ENCODE results near the gene TRIP12. TPM values are rescaled to one million over a fixed set of nuclear protein-coding genes. Genes with fewer than 3 reads are reported as not detected.

TRIP12 gene
- total RNA-seq, 1 experiment from 2014 or later, result 175 TPM

DNA sequence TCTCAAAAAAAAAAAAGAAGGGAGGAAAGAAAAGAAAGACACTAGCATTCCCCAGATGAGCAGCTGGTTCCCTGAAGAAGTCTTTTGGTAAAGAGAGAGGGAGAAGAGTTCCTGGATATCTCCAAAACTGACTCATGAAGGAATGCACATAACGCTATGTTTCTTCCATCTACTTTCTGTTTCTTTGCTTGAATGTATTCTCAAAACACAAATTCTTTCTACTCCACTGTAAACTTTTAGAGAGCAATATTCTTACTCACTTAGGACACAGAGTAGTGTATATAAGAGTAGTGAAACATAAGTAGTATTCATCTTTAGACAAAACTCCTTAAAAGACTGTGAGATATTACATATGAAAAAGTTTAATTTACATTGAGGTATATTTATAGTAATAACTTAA is 64.2 kb downstream of the TRIP12 start:
- CTCF ChIA-PET, result no interaction called here
- no peaks in the 10 kb centered on the region for H3K27me3 ChIP-seq (ENCODE audit: insufficient read depth, low read length)
- POLR2A ChIA-PET, result no interaction called here

More for the DNA sequence above, 64.2 kb downstream of the TRIP12 start:
- TF ChIP-seq TCF7L2 (IDR thresholded peaks at IDR 0.05; ENCODE audit: borderline replicate concordance, extremely low read depth, insufficient read depth, insufficient read length), result no peak
- no peak for TF ChIP-seq EGR1 (IDR thresholded peaks at IDR 0.05; ENCODE audit: low read depth)
- TF ChIP-seq, protein P1, sequence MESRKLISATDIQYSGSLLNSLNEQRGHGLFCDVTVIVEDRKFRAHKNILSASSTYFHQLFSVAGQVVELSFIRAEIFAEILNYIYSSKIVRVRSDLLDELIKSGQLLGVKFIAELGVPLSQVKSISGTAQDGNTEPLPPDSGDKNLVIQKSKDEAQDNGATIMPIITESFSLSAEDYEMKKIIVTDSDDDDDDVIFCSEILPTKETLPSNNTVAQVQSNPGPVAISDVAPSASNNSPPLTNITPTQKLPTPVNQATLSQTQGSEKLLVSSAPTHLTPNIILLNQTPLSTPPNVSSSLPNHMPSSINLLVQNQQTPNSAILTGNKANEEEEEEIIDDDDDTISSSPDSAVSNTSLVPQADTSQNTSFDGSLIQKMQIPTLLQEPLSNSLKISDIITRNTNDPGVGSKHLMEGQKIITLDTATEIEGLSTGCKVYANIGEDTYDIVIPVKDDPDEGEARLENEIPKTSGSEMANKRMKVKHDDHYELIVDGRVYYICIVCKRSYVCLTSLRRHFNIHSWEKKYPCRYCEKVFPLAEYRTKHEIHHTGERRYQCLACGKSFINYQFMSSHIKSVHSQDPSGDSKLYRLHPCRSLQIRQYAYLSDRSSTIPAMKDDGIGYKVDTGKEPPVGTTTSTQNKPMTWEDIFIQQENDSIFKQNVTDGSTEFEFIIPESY (IDR thresholded peaks at IDR 0.05; ENCODE audit: extremely low read depth, insufficient replicate concordance, low read length), result no peak
- TF ChIP-seq, protein P2, sequence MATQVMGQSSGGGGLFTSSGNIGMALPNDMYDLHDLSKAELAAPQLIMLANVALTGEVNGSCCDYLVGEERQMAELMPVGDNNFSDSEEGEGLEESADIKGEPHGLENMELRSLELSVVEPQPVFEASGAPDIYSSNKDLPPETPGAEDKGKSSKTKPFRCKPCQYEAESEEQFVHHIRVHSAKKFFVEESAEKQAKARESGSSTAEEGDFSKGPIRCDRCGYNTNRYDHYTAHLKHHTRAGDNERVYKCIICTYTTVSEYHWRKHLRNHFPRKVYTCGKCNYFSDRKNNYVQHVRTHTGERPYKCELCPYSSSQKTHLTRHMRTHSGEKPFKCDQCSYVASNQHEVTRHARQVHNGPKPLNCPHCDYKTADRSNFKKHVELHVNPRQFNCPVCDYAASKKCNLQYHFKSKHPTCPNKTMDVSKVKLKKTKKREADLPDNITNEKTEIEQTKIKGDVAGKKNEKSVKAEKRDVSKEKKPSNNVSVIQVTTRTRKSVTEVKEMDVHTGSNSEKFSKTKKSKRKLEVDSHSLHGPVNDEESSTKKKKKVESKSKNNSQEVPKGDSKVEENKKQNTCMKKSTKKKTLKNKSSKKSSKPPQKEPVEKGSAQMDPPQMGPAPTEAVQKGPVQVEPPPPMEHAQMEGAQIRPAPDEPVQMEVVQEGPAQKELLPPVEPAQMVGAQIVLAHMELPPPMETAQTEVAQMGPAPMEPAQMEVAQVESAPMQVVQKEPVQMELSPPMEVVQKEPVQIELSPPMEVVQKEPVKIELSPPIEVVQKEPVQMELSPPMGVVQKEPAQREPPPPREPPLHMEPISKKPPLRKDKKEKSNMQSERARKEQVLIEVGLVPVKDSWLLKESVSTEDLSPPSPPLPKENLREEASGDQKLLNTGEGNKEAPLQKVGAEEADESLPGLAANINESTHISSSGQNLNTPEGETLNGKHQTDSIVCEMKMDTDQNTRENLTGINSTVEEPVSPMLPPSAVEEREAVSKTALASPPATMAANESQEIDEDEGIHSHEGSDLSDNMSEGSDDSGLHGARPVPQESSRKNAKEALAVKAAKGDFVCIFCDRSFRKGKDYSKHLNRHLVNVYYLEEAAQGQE (IDR thresholded peaks at IDR 0.05; ENCODE audit: low read depth), result no peak
- TF ChIP-seq POLR2A (IDR thresholded peaks at IDR 0.05; ENCODE audit: borderline replicate concordance, extremely low read depth, insufficient read depth, insufficient read length), result no peak
- TF ChIP-seq YY1 (IDR thresholded peaks at IDR 0.05; ENCODE audit: extremely low read depth, insufficient replicate concordance, low read depth, low read length), result no peak
- TF ChIP-seq, protein P3, sequence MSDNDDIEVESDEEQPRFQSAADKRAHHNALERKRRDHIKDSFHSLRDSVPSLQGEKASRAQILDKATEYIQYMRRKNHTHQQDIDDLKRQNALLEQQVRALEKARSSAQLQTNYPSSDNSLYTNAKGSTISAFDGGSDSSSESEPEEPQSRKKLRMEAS (IDR thresholded peaks at IDR 0.05), result no peak
- Histone ChIP-seq H3K9me3 (ENCODE audit: control insufficient read depth in 1 of 2, insufficient read depth in 1 of 2, low read depth in 1 of 2, low read length in 2 of 2) (no peaks in the 10 kb centered on the region), H2AFZ (ENCODE audit: low read depth, low read length, poor library complexity, severe bottlenecking) (no peak overlapping the region), H3K36me3 (ENCODE audit: control insufficient read depth in 1 of 2, insufficient read depth in 2 of 2, low read length in 2 of 2) (peaks cover 5 to 10% of the 10 kb centered on the region in 2 experiments; a peak in 1 of 4 replicates), H4K20me1 (ENCODE audit: insufficient read depth) (peaks cover 12% of the 10 kb centered on the region; the same call in 1 of the 2 replicates), H3K4me1 (ENCODE audit: control insufficient read depth in 1 of 2, insufficient read depth in 2 of 2, low read length in 2 of 2) (no peaks in the 10 kb centered on the region), H3K4me2 (ENCODE audit: low read length) (no peak overlapping the region), H3K9me2 (ENCODE audit: insufficient read depth) (no peaks in the 10 kb centered on the region), H3K9ac (ENCODE audit: low read length) (no peak overlapping the region), H3K79me2 (ENCODE audit: insufficient read depth, low read length) (peaks cover 59% of the 10 kb centered on the region), H3K27ac (ENCODE audit: low read depth, low read length) (no peak overlapping the region), H3K4me3 (replicated peaks in 1 of 2; ENCODE audit: low read depth in 1 of 2, low read length in 2 of 2) (no peak overlapping the region)
- ATAC-seq (no peak), DNase-seq (ENCODE audit: low read depth, low spot score) (no peak)
- BruUV-seq (replicated peaks), result no TSS peak
- intact Hi-C loops (cut with micrococcal nuclease), result no loop called here
- RAD21 ChIA-PET (ENCODE audit: low non-redundant PET in 1 of 2, low total read pairs in 2 of 2, uncharacterized antibody in 2 of 2, unreplicated experiment in 2 of 2), result no interaction called here
